Stimulated activated CD8-positive, alpha-beta memory T cell treated with anti-CD3 and anti-CD28 coated beads, Interleukin-7, amount 100 ng/mL, for 4 hours (primary cell): ENCODE data around the gene PGAM5.
"Not testable (repeated sequence)": the region's sequence is repeated elsewhere in the genome, so short reads cannot be mapped to it uniquely, and the experiment has no call there.

Experiments
- DNase-seq, 2 donors: peaks; one replicate each; pipeline ENCODE4 v3.0.0-alpha.2; 2020; ENCODE audit warnings: low read depth in 2 of 2

PGAM5 gene

DNA sequence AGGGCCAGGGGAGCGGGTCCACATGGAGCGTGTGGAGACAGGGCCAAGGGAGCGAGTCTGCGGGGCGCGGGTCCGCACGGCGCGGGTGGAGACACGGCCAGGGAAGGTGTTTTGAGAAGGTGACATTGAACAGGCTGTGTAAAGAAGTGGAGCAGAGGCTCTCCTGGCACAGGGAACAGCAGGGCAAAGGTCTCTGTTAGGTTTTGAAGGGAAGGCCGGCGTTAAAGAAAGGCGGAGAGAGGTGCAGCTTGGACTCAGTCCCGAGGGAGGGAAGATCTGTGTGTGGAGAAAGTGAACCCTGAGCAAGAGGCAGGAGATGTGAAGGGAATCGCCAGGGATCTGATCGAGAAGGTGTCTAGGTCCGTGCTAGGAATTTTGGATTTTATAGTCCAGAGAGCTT, 21.4 kb upstream of the PGAM5 start:
- no peak for DNase-seq

DNA sequence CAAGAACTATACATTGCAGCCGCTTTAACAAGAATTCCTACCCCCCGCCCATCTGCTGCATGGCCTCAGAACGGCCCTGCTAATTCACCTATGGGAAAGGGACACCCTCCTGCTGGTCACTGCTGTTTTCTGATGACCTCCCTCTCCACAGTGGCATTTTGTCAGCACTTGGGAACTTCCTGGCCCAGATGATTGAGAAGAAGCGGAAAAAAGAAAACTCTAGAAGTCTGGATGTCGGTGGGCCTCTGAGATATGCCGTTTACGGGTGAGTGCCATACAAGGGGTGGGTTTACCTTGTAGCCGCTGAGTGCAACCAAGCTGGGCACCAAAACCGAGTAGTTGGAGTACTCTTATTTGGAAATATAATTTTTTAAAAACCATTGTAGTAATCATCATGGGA, 20.5 kb upstream of the PGAM5 start:
- DNase-seq, result no peak

DNA sequence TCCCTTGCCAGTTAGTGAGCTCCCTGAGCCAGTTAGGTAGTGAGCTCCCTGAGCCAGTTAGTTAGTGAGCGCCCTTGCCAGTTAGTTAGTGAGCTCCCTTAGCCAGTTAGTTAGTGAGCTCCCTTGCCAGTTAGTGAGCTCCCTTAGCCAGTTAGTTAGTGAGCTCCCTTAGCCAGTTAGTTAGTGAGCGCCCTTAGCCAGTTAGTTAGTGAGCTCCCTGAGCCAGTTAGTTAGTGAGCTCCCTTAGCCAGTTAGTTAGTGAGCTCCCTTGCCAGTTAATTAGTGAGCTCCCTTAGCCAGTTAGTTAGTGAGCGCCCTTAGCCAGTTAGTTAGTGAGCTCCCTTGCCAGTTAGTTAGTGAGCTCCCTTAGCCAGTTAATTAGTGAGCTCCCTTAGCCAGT, 18.6 kb upstream of the PGAM5 start:
- not testable (repeated sequence) for DNase-seq

DNA sequence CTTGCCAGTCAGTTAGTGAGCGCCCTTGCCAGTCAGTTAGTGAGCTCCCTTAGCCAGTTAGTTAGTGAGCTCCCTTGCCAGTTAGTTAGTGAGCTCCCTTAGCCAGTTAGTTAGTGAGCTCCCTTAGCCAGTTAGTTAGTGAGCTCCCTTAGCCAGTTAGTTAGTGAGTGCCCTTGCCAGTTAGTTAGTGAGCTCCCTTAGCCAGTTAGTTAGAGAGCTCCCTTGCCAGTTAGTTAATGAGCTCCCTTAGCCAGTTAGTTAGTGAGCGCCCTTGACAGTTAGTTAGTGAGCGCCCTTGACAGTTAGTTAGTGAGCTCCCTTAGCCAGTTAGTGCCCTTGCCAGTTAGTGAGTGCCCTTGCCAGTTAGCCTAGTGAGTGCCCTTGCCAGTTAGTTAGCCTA, 15.8 kb upstream of the PGAM5 start:
- DNase-seq, result not testable (repeated sequence)

DNA sequence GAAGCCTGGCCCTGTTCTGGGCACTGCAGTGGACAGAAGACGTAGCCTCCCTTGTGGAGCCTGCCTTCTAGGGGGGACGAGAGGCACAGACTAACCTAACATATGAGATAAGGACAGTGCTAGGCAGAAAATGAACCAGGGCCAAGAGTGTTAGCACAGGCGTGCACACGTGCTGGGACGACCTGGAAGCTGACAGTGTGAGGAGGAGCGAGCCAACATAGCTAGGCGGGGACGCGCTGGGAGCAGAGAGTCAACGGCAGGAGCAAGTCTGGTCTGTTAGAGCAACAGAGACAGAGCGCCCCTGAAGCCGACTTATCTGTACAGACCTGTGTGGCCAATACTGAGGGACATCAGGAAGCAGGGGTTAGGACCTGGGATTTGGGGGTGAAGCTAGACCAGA, 15.2 kb upstream of the PGAM5 start:
- no peak for DNase-seq

DNA sequence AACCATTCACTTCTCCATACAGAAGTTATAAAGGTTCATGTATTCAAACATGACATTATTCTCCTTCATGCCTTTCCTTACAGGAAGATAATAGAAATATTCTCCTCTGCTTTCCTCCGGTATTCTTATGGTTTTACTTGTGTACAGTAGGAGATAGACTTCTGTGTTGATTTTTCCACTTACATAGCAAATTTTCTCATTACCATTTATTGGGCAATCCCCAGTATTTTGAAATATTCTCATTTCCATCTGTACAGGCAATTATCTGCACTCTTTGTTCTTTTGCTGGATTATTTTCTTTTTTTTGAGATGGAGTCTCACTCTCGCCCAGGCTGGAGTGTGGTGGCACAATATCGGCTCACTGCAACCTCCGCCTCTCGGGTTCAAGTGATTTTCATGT, 12.3 kb upstream of the PGAM5 start:
- DNase-seq, result no peak

DNA sequence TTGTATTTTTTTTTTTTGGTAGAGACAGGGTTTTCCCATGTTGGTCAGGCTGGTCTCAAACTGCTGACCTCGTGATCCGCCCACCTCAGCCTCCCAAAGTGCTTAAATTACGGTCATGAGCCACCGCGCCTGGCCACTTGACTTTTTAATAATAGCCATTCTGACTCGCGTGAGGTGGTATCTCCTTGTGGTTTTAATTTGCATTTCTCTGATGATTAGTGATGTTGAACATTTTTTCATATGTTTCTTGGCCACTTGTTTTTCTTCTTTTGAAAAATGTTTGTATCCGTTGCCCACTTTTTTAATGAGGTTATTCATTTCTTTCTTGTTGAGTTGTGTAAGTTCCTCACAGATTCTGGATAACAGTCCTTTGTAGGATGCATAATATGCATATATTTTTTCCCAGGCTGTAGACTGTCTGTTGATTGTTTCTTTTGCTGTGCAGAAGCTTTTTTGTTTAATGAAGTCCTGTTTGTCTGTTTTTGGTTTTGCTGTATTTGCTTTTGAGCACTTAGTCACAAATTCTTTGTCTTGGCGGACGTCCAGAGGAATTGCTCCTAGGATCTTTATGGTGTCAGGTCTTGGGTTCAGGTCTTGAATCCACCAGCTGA, 10.3 kb upstream of the PGAM5 start:
- DNase-seq, result no peak

DNA sequence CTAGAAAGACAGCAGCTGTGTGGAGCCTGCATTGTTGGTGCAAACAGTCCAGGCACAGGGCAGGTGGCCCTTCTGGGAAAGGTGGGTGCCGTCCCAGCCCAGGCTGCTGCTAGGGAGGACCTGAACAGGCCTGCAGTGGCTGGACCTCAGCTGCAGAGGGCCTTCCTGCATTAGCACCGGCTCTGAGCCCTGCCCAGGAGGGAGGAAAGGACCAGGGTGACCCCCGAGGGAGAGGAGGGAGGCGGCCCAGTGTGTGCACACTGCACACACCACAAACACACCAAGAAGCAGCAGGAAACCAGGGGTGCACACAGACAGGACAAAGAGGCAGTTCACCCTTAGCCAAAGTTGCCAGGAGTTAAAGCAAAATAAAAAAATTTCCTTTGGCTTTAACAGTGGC, 8.0 kb upstream of the PGAM5 start:
- DNase-seq, result no peak

DNA sequence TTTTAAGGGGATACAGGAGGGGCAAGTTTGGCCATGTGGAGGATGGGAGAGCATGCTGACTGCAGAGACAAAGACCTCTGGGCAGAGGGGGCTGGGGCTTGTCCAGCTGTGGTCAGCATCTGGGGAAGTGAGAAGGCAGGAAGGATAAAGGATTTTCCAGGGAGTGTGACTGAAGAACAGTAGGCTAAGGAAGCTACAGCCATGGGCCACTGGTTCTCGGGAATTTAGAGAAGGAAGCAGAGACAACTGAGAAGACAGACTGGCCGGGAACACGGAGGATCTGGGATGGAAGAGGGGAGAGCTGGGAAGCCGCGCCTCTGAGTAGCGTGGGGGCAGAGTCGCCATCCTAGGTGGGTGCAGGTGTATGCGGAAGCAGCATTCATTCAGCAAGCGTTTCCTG, 7.0 kb upstream of the PGAM5 start:
- no peak for DNase-seq

DNA sequence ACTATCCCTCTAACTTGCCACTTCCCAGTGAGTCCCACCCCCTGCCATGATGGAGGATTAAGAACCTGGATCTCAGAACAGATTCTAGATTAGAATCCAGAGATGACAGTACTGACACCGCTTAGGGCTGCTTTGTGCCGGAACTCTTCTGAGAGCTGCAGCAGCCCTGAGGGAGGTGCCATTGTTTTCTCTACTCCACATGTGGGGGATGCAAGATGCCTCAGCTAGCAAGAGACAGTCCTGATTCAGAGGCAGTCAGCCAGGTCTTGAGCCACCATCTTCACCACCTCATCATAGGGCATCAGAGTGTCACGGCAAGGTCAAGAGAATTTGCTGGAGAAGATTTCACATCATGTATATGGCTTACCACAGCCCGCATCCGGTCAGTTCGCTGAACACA, 3.4 kb upstream of the PGAM5 start:
- DNase-seq, result no peak

DNA sequence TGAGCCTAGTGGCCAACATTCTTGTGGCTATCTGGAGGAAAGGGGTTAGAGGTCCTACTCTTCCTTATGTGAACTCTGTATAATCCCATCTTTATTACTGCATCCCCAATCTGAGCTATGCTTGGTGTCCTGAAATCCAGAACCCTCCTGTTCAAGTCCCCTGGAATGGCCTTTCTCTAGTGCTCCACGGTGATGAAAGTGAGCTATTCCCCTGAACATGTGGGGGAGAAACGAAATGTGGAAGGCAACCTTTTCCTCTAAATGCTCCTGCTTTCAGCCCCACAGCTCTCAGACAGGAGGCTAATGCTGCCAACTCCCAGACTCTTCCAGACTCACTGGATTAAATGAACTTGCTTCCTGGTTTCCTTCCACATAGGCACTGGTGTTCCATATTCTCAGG, 2.5 kb upstream of the PGAM5 start:
- no peak for DNase-seq

DNA sequence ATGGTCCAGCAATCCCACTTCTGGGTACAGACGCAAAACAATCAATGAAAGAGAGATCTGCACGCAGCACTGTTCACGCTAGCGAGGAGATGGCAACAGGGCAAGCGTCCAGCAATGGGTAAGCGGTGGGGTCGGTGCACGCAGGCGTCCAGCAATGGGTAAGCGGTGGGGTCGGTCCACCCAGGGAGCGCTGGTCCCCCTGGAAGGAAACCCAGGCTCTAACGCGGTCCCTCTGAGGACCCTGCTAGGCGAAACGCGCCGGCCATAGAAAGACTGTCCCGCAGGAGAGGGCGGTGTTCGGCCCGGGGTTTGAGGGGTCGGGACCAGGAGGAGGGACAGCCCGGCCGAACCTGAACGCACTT, 618 bp upstream of the PGAM5 start:
- DNase-seq, result no peak

DNA sequence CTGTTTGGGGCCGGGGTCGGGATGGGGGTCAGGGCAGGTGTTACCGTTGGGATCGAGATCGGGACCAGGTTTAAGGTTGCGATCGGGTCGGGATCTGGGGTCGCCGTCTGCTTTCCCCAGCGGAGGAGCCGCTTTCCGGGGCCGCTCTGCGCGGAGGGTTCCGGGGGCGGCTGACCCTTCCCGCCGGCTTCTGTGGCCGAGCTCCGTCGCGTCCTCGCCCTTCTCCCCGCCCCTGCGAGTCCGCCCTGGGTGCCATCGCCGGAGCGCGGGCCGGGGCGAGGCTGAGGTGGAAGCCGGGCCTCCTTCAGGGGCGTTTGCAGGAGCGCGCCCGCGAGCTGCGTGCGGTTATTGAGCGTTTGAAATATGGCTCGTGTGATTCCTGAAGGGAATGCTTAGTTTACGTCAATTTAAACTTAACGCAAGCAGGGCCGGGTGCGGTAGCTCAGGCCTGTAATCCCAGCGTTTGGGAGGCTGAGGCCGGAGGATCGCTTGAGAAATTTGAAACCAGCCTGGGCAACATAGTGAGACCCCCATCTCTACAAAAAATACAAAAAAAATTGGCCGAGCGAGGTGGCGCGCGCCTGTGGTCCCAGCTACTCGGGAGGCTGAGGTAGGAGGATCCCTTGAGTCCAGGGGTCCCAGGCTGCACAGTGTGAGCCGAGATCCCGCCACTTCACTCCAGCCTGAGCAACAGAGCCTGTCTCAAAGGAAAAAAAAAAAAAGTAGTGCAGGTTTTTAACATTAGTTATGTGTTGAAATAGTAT, 620 bp downstream of the PGAM5 start:
- DNase-seq, result no peak

DNA sequence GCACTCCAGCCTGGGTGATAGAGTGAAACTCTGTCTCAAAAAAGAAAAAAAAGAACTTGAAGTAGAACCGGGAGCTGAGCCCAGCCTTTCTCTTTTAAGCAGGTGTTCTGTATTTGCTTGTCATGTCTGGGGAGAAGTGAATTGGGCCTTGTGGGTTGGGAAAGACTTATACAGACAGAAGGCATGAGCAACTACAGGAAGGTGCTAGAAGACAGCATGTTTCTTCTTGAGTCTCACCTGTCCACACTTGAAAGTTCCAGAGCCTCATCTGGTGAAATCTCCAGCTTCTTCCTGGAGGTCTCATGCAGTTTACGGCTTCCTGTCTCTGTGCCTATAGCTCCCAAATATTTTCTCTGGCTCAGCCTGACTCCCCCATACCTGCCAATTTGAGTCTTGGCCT, 2.5 kb downstream of the PGAM5 start:
- DNase-seq, result no peak

DNA sequence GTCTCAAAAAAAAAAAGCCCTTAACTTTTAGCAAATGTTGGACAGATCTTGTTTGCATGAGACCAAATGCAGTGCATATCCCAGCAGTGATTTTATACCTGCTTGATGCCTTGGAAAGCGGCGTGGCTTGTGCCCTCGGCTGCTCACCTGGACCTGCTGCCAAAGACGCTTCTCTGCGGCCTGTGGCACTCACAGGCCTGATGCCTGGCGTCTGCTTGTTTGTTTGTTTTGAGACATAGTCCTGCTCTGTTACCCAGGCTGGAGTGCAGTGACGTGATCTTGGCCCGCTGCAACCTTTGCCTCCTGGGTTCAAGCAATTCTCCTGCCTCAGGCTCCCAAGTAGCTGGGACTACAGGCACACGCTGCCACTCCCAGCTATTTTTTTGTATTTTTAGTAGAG, 5.2 kb downstream of the PGAM5 start:
- DNase-seq, result no peak

DNA sequence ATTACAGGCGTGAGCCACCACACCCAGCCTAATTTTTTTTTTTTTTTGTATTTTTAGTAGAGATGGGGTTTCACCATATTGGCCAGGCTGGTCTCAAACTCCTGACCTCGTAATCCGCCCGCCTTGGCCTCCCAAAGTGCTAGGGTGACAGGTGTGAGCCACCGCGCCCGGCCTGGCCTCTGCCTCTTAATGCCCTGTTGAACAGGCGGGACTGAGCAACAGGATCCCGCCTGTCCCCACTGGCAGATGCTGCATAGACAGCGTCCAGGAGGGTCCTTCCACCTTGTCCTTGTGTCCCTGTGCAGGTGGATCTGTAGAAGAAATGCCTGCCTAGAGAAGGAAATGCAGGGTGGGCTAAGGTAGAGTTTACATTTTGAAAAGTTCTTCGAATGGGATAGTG, 5.7 kb downstream of the PGAM5 start:
- DNase-seq, result no peak

DNA sequence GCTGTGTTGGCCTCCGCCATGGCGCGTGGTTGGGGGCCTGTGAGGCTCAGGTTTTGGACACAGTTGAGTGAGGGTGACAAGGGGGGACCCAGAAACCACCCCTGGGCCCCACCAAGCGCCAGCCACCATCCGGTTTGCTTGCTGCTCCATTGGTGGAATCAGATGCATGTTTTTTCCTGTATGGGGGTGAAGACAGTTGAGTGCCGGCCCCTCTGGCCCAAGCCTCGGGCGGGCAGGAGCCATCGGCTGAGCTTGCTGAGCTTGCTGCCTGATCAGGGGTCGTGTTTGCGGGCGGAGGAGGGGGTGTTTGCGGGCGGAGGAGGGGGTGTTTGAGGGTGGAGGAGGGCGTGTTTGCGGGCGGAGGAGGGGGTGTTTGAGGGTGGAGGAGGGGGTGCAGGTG, 6.4 kb downstream of the PGAM5 start:
- no peak for DNase-seq

DNA sequence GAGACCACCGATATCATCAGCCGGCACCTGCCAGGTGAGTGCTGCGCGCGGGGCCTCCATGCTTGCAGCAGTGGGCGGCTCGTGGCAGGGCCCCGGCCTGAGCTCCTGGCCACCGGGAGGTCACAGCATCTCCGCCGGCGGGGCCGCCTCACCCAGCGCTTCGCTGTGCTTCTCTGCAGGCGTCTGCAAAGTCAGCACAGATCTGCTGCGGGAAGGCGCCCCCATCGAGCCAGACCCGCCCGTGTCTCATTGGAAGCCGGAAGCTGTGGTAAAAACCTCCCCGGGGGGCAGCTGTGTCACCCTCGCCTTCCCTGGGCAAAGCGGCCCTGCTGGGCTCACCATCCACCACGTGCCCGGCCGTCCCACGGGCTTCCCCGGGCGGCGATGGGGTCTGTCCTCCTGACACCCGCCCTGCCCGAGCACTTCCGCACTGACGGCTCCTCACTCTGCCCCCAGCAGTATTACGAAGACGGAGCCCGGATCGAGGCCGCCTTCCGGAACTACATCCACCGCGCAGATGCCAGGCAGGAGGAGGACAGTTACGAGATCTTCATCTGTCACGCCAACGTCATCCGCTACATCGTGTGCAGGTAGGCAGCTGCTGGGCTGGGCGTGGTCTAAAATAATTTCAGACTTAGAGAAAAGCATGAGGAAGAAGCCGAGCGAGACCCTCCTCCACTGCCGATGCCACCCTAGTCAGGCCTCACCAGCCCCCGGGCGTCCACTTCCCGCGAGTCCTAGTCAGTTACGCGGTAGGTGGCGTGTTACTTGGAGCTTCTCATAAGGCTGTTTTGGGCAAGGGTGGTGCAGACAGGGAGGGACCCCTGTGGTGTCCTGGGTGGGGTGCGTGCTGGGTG, 7.1 kb downstream of the PGAM5 start:
- no peak for DNase-seq

DNA sequence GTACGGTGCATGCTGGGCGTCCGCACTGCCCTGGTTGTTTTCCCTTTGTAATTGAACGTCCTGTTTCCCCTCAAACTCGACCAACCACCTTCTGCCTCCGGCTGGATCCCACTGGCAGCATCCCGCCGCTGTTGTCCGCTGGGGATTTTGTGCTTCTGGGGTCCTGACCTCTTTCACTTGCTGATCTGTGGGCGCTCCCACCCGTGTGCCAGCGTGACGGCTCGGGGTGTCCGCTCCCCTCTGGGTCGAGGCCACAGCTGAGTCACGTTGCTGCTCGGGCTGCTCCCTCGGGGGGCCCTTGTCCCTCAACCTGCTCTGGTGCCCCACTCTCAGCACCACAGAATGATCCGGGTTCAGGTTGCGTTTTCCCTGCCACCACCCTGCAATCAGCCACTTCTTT, 8.0 kb downstream of the PGAM5 start:
- no peak for DNase-seq

DNA sequence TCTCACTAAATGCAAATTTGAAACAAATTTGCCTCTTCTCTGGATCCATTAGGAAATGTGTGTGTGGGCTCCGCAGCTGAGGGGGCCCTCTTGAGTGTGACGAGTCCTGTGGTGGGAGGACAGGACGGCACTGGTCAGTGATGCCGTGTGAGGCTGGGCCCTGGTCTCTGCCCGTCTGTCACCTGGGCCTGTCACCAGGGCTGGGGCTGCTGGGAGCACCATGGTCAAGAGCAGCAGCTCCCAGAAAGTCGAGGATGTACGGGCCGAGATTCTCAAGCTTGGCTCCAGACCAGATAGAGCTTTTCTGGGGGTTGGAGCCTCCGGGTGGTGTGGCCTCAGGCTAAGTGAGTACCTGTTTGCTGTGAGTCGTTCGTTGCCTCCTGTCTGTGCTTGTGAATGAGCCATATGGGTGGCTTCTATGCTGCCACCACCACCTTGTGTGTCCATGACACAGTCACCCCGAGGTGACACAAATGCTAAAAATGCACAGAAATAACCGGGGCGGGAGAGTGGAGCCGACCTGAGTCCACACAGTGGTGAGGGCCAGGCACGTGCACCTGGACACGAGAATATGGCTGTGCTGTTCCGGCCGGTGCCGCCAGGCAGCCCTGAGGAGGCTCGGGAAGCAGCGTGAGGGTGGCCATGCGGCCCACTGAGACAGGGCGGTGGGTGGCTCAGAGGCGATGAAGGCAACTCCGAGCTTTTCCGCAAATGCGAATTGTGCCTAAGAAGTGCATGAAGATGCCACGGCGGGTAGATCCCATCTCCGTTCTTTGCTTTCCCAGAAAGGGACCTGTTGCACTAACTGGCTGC, 8.7 kb downstream of the PGAM5 start:
- DNase-seq, result no peak

DNA sequence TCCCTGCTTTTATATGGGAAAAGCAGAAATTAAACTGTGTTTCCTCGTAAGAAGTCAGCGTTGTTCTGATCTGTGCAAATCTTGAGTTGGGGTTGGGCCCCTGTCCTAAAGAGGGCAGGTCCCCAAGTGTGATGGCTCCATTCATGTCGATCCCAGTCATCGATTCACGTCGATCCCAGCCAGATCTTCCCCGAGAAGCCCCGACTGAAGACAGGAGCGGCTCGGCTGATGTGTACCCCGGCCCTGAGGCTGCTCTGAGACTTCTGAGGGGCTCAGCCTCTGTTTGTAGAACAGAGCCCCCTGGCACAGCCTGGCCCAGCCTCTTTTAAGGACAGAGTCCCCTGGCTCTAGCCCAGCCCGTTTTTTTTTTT, 9.3 kb downstream of the PGAM5 start:
- DNase-seq, result no peak

DNA sequence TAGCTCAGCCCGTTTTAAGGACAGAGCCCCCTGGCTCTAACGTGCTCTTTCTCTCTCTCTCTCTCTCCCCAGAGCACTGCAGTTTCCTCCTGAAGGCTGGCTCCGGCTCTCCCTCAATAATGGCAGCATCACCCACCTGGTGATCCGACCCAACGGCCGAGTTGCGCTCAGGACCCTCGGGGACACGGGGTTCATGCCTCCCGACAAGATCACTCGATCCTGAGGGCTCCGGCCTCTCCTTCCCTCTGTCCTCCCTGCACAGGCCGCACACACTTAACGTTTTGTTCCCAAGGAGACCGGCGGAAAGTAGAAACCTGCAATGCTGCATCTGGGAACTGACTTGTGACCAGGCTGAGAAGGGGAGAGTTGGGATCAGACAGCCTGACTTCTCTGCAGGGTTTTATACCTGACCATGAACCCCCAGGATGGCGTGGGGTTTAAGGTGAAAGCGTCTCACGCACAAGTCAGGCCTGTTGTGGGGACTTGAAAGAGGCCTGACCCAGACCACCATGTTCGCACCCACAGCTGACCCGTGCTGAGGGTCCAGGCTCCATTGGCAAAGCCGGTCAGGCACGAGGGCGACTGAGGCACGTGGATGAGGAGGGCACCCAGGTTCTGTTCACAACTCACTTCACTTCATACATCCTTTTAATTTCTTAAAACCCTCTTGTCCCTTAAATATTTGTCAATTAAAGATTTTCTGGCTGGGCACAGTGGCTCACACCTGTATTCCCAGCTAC, 10.1 kb downstream of the PGAM5 start:
- DNase-seq, result no peak
